ENCODE results near the gene GPR119. TPM values are rescaled to one million over a fixed set of nuclear protein-coding genes. Genes with fewer than 3 reads are reported as not detected.
"Not testable (repeated sequence)": the region's sequence is repeated elsewhere in the genome, so short reads cannot be mapped to it uniquely, and the experiment has no call there.

GPR119 gene
- total RNA-seq, 8 experiments from 2014 or later, result not detected

DNA sequence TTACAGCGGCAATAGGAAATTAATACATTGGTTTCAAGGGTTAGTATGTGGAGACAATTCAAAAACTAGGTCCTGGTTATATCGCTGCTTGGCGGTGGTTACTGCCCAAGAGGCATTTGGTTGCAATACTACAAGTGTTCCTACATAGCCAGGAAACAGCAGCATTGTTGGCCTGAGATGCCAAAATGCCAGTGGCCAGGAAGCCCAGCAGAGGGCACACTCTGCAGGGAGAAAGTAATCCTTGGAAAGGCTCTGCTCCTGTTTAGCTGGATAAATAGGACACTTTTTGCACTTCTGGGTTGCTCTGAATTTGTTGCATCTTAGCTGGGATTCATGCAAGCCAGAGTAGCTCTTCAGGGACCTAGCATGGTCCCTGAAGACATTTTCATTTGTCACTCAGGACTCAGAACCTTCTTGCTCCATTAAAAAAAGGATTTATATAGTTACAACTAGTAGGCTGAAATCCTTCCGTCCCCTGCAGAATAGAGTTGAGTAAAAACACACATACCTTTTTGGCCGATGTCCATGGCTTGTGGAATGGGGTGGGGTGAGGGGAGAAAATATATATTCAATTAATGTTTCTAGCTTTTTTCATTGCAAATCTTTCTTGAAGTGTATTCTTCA is 8.1 kb upstream of the GPR119 start:
- peak in 7 of 8 experiments; percentile 48 to 84 (median 62) for ATAC-seq (replicated peaks in 6 of 8)
- Histone ChIP-seq H3K27ac (no peak overlapping the region), H3K4me1 (replicated peaks in 1 of 2) (no peaks in the 10 kb centered on the region), H3K4me3 (no peak overlapping the region)
- in situ Hi-C loops (cut with MboI; ENCODE audit: low pct_unique_long_range_greater_than_20kb in 2 of 9, low sequenced_read_pairs in 9 of 9, unreplicated experiment in 9 of 9), result loop anchor here in 5 of 9 experiments (10.0 to 25.0 kb wide), 2 partner anchors 519 to 521 kb away; partner anchors contain the start of gene ENOX2 (in 4 of the 5)
- WGBS, 10 experiments, result 0 to 60% (median 17%) methylated on average over 1 to 3 of the region's 5 CpGs; no CpG with 5 or more reads in 5 of the 10 experiments

- Histone ChIP-seq H3K4me3 (no peak overlapping the region), H3K4me1 (replicated peaks in 1 of 2) (no peaks in the 10 kb centered on the region), H3K27ac (no peak overlapping the region)
- ATAC-seq (replicated peaks in 6 of 8), result no peak
- in situ Hi-C loops (cut with MboI; ENCODE audit: low pct_unique_long_range_greater_than_20kb in 2 of 9, low sequenced_read_pairs in 9 of 9, unreplicated experiment in 9 of 9), result loop anchor here in 4 of 9 experiments (25.0 kb wide), 1 partner anchor 526 kb away; the partner anchor contains the start of gene ENOX2 (in 4 of the 4)
- WGBS, 10 experiments, result 33 to 100% (median 55%) methylated on average over 1 to 5 of the region's 5 CpGs; no CpG with 5 or more reads in 6 of the 10 experiments
Measured at GRCh38 chrX:130386408-130386808, 934 bp upstream of the GPR119 start.

- WGBS, 10 experiments, result 8 to 83% (median 80%) methylated on average over 1 to 4 of the region's 5 CpGs; no CpG with 5 or more reads in 5 of the 10 experiments
- no peak overlapping the region for H3K27ac ChIP-seq
- no peak for ATAC-seq (replicated peaks in 6 of 8)
- in situ Hi-C loops (cut with MboI; ENCODE audit: low pct_unique_long_range_greater_than_20kb in 2 of 9, low sequenced_read_pairs in 9 of 9, unreplicated experiment in 9 of 9), result loop anchor here in 4 of 9 experiments (25.0 kb wide), 1 partner anchor 534 kb away; the partner anchor contains the start of gene ENOX2 (in 4 of the 4)
- no peaks in the 10 kb centered on the region for H3K4me1 ChIP-seq (replicated peaks in 1 of 2)
- H3K4me3 ChIP-seq, result no peak overlapping the region
Measured at GRCh38 chrX:130378024-130378669, 7.3 kb downstream of the GPR119 start.

- Histone ChIP-seq H3K27ac (no peak overlapping the region), H3K4me1 (replicated peaks in 1 of 2) (no peaks in the 10 kb centered on the region), H3K4me3 (no peak overlapping the region)
- in situ Hi-C loops (cut with MboI; ENCODE audit: low pct_unique_long_range_greater_than_20kb in 2 of 9, low sequenced_read_pairs in 9 of 9, unreplicated experiment in 9 of 9), result loop anchor here in 4 of 9 experiments (25.0 kb wide), 1 partner anchor 536 kb away; the partner anchor contains the start of gene ENOX2 (in 4 of the 4)
- ATAC-seq (replicated peaks in 6 of 8), result no peak
Measured at GRCh38 chrX:130376077-130376476, 9.4 kb downstream of the GPR119 start.

GRCh38 chrX:130352050-130352449 is 33.4 kb downstream of the GPR119 start:
- 71% methylated on average over 1 of the region's 1 CpG; no CpG with 5 or more reads in 9 of the 10 experiments for WGBS, 10 experiments
- ATAC-seq (replicated peaks in 6 of 8); in situ Hi-C loops (cut with MboI; ENCODE audit: low pct_unique_long_range_greater_than_20kb in 2 of 9, low sequenced_read_pairs in 9 of 9, unreplicated experiment in 9 of 9): not testable (repeated sequence)

DNA sequence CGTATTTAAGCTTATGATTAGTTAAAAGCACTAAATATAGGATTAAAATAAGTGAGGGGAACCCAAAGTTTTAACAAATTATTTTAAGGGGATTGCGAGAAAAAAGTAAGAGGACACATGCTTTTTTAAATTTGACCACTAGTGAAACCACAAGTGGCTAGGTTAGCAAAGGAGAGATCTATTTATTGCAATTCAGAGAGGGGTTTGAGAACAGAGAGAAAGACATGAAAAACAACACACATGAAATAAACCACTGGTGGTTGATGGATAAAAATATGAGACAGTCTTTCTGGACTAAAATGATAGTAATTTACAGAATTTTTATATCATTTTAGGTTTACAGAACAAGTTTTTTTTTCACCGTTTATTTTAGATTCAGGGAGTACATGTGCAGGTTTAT is 33.9 kb downstream of the GPR119 start:
- Histone ChIP-seq H3K4me1 (replicated peaks in 1 of 2) (no peaks in the 10 kb centered on the region), H3K4me3 (no peak overlapping the region), H3K27ac (no peak overlapping the region)
- in situ Hi-C loops (cut with MboI; ENCODE audit: low pct_unique_long_range_greater_than_20kb in 2 of 9, low sequenced_read_pairs in 9 of 9, unreplicated experiment in 9 of 9), result no loop called here
- no peak for ATAC-seq (replicated peaks in 6 of 8)
- WGBS, 10 experiments, result 57 to 100% (median 88%) methylated on average over 1 to 3 of the region's 3 CpGs; no CpG with 5 or more reads in 2 of the 10 experiments

More at GRCh38 chrX:130352050-130352449, 33.4 kb downstream of the GPR119 start:
- H3K4me1 ChIP-seq (replicated peaks in 1 of 2); H3K27ac ChIP-seq; H3K4me3 ChIP-seq: not testable (repeated sequence)

GRCh38 chrX:130347321-130347720 is 38.2 kb downstream of the GPR119 start:
- in situ Hi-C loops (cut with MboI; ENCODE audit: low pct_unique_long_range_greater_than_20kb in 2 of 9, low sequenced_read_pairs in 9 of 9, unreplicated experiment in 9 of 9), result no loop called here
- 38 to 100% (median 38%) methylated on average over 1 of the region's 1 CpG; no CpG with 5 or more reads in 7 of the 10 experiments for WGBS, 10 experiments
- no peak for ATAC-seq (replicated peaks in 6 of 8)
- no peak overlapping the region for H3K27ac ChIP-seq
- no peaks in the 10 kb centered on the region for H3K4me1 ChIP-seq (replicated peaks in 1 of 2)
- H3K4me3 ChIP-seq, result no peak overlapping the region

DNA sequence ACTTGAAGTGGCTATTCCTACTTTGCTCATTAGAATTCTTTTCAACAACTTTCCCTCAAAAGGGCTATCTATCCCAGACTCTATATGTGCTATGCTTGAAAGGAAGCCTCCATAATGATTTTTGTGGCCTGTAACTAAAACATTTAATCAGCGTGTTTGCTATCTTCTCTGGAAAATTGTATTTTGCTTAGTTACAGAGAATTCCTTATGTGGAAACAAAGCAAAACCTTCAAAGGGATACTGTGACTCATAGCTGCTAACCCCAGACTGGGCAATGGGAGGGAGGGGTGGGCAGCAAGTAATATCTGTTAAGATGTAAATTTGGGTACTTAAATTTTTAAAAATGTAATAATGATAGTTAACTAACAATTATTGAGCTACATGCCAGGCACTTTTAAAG is 42.1 kb downstream of the GPR119 start:
- 20 to 100% (median 57%) methylated on average over 1 of the region's 1 CpG; no CpG with 5 or more reads in 7 of the 10 experiments for WGBS, 10 experiments
- Histone ChIP-seq H3K4me3 (no peak overlapping the region), H3K4me1 (replicated peaks in 1 of 2) (no peaks in the 10 kb centered on the region), H3K27ac (no peak overlapping the region)
- no peak for ATAC-seq (replicated peaks in 6 of 8)
- in situ Hi-C loops (cut with MboI; ENCODE audit: low pct_unique_long_range_greater_than_20kb in 2 of 9, low sequenced_read_pairs in 9 of 9, unreplicated experiment in 9 of 9), result no loop called here

- WGBS, 10 experiments, result 0 to 24% (median 0%) methylated on average over 1 to 7 of the region's 9 CpGs; no CpG with 5 or more reads in 5 of the 10 experiments
- Histone ChIP-seq H3K27ac (peak overlapping the region; percentile 13 to 20), H3K4me1 (replicated peaks in 1 of 2) (no peaks in the 10 kb centered on the region), H3K4me3 (peak overlapping the region; percentile 45 to 88 (median 76))
- in situ Hi-C loops (cut with MboI; ENCODE audit: low pct_unique_long_range_greater_than_20kb in 2 of 9, low sequenced_read_pairs in 9 of 9, unreplicated experiment in 9 of 9), result no loop called here
- ATAC-seq (replicated peaks in 6 of 8), result peak in 3 of 8 experiments; percentile 26 to 35 (median 32)
Measured at GRCh38 chrX:130340271-130340670, 45.2 kb downstream of the GPR119 start.

DNA sequence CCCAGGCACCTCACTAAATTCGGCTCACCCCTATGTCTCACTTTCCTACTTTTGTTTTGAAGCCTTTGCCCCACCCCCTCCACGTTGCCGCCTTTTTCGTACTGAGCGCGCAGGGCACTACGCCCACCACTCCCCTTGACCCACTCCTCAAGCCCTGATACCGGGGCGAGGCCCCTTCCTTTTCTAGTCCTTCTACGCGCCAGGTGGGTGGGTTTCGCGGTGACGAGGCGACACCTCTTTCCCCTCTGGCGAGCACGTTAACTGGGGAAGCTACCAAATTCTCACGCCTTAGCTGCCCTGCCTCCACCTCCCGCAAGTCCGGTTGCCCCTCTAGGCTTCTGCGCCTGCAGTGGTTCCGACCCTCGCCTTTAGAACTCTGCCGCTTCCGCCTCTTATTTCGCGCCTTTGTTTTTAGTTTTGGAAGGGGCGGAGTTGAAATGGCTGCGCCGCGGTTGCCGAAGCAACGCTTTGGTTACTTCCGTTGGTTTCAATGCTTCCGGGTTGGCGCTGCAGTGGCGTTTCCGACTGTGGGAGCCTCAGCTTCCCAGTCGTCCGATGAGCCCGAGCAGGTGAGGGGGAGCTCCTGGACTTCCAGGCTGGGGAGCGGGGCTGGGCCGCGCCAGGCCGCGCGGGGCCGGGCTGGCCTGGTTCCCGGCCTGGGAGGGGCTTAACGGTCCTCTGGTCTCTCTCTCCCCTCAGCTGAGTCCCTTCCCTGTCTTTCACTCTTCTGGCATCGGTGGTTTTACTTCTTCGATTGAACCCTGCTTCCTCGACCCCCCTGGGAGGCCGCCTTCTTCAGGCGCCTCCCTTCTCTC is 45.9 kb downstream of the GPR119 start, which contains the start of gene SLC25A14:
SLC25A14 (plus strand) TSS at position 512 of the 815 bp plus-strand sequence. CDS start 360 bp downstream, outside the sequence.
- WGBS, 10 experiments, result 0 to 33% (median 0%) methylated on average over 3 to 16 of the region's 55 CpGs; no CpG with 5 or more reads in 5 of the 10 experiments
- Histone ChIP-seq H3K4me1 (replicated peaks in 1 of 2) (no peaks in the 10 kb centered on the region), H3K27ac (peak within 1 kb of the TSS; percentile 13 to 20), H3K4me3 (peak within 1 kb of the TSS; percentile 45 to 88 (median 76))
- in situ Hi-C loops (cut with MboI; ENCODE audit: low pct_unique_long_range_greater_than_20kb in 2 of 9, low sequenced_read_pairs in 9 of 9, unreplicated experiment in 9 of 9), result no loop called here
- ATAC-seq (replicated peaks in 6 of 8), result peak; percentile 96 to 98 (median 97)

- H3K27ac ChIP-seq; ATAC-seq (replicated peaks in 6 of 8); in situ Hi-C loops (cut with MboI; ENCODE audit: low pct_unique_long_range_greater_than_20kb in 2 of 9, low sequenced_read_pairs in 9 of 9, unreplicated experiment in 9 of 9); H3K4me1 ChIP-seq (replicated peaks in 1 of 2): not testable (repeated sequence)
- peak overlapping the region in 3 of 5 donors; percentile 58 to 88 (median 76) for H3K4me3 ChIP-seq
- WGBS, 10 experiments, result 42 to 83% (median 67%) methylated on average over 1 to 6 of the region's 8 CpGs; no CpG with 5 or more reads in 7 of the 10 experiments
Measured at GRCh38 chrX:130338869-130339268, 46.6 kb downstream of the GPR119 start.

DNA sequence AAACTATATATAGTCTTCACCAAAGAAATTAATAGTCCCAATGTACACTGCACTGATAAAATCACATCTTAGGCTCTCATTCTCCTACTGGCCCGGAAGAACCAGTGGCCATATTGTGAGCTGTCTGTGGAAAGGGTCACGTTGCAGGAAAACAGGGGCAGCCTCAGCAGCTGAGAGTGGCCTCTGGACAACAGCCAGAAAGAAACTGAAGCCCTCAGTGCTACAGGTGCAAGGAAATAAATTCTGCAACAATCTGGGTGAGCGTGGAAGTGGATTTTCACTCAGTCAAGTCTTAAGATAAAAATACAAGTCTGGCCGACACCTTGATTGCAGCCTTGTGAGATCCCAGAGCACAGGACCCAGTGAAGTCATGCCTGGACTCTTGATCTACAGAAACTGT is 48.9 kb downstream of the GPR119 start:
- Histone ChIP-seq H3K27ac (no peak overlapping the region), H3K4me3 (no peak overlapping the region), H3K4me1 (replicated peaks in 1 of 2) (no peaks in the 10 kb centered on the region)
- no peak for ATAC-seq (replicated peaks in 6 of 8)
- in situ Hi-C loops (cut with MboI; ENCODE audit: low pct_unique_long_range_greater_than_20kb in 2 of 9, low sequenced_read_pairs in 9 of 9, unreplicated experiment in 9 of 9), result no loop called here
- 38% methylated on average over 4 of the region's 4 CpGs; no CpG with 5 or more reads in 9 of the 10 experiments for WGBS, 10 experiments
